GM12874 (cell line): ENCODE results near the gene PTPN22.

ENCODE experiments used
- CTCF ChIP-seq: IDR thresholded peaks from 2 replicates; pipeline ENCODE4 v1.5.1; 2011; ENCODE audit warnings: low read depth, mild to moderate bottlenecking, control low read depth, low read length, moderate library complexity; ENCODE audit not compliant: insufficient read depth

Gene PTPN22

GRCh38 chr1:113804421-113805255, 66.9 kb downstream of the PTPN22 start:
- no peak for TF ChIP-seq CTCF

GRCh38 chr1:113802367-113803007, 69.0 kb downstream of the PTPN22 start:
- no peak for TF ChIP-seq CTCF

- TF ChIP-seq CTCF = no peak
Observed at GRCh38 chr1:113800487-113800886, 71.0 kb downstream of the PTPN22 start.

- no peak for TF ChIP-seq CTCF
Observed at GRCh38 chr1:113797472-113797871, 74.0 kb downstream of the PTPN22 start.

GRCh38 chr1:113793878-113794834, 77.4 kb downstream of the PTPN22 start:
- TF ChIP-seq CTCF = no peak

GRCh38 chr1:113792986-113793385, 78.5 kb downstream of the PTPN22 start:
- no peak for TF ChIP-seq CTCF

GRCh38 chr1:113792471-113792870, 79.0 kb downstream of the PTPN22 start:
- TF ChIP-seq CTCF = no peak
